CD4-positive, alpha-beta T cell treated with Interferon alpha-2 for 1 hour (primary cell): ENCODE measurements around the gene TNIK.

Source experiments
- DNase-seq, 2 donors: peaks; one replicate each; pipeline ENCODE4 v3.0.0-alpha.2; 2020 to 2022

TNIK gene

GRCh38 chr3:171181907-171182690 is 278.1 kb downstream of the TNIK start:
- DNase-seq: no peak

- no peak for DNase-seq
Measured at GRCh38 chr3:171178714-171179113, 281.5 kb downstream of the TNIK start.

- DNase-seq: no peak
Measured at GRCh38 chr3:171177553-171177952, 282.7 kb downstream of the TNIK start.

GRCh38 chr3:171177056-171177455 is 283.1 kb downstream of the TNIK start:
- DNase-seq: no peak

- no peak for DNase-seq
Measured at GRCh38 chr3:171176244-171176933, 283.8 kb downstream of the TNIK start.

- DNase-seq: no peak
Measured at GRCh38 chr3:171175741-171176234, 284.4 kb downstream of the TNIK start.

GRCh38 chr3:171173736-171174135 is 286.5 kb downstream of the TNIK start:
- peak in 1 of 2 donors; percentile 38 for DNase-seq

GRCh38 chr3:171172070-171172469 is 288.1 kb downstream of the TNIK start:
- DNase-seq: peak in 1 of 2 donors; percentile 14

- no peak for DNase-seq
Measured at GRCh38 chr3:171169866-171170265, 290.3 kb downstream of the TNIK start.

- DNase-seq: no peak
Measured at GRCh38 chr3:171169443-171169842, 290.8 kb downstream of the TNIK start.

GRCh38 chr3:171168551-171168950 is 291.7 kb downstream of the TNIK start:
- DNase-seq: no peak

- no peak for DNase-seq
Measured at GRCh38 chr3:171168086-171168485, 292.1 kb downstream of the TNIK start.

- DNase-seq: peak in 1 of 2 donors; percentile 12
Measured at GRCh38 chr3:171165983-171166382, 294.2 kb downstream of the TNIK start.

- no peak for DNase-seq
Measured at GRCh38 chr3:171165499-171165921, 294.7 kb downstream of the TNIK start.

GRCh38 chr3:171164067-171164465 is 296.1 kb downstream of the TNIK start:
- no peak for DNase-seq

GRCh38 chr3:171163101-171164066 is 296.8 kb downstream of the TNIK start:
- peak in 1 of 2 donors; percentile 55 for DNase-seq

- DNase-seq: no peak
Measured at GRCh38 chr3:171160325-171160724, 299.9 kb downstream of the TNIK start.

- DNase-seq: no peak
Measured at GRCh38 chr3:171159822-171160157, 300.4 kb downstream of the TNIK start.

- no peak for DNase-seq
Measured at GRCh38 chr3:171159024-171159821, 301.0 kb downstream of the TNIK start.

- DNase-seq: no peak
Measured at GRCh38 chr3:171157980-171158379, 302.2 kb downstream of the TNIK start.

GRCh38 chr3:171157286-171157685 is 302.9 kb downstream of the TNIK start:
- DNase-seq: no peak

- DNase-seq: no peak
Measured at GRCh38 chr3:171156401-171157010, 303.7 kb downstream of the TNIK start.
